ENCODE measurements around the gene SNF8. TPM values are rescaled to one million over a fixed set of nuclear protein-coding genes. Genes with fewer than 3 reads are reported as not detected.

Gene SNF8
- total RNA-seq, 2 experiments from 2014 or later: 59.5 to 94.0 TPM

DNA sequence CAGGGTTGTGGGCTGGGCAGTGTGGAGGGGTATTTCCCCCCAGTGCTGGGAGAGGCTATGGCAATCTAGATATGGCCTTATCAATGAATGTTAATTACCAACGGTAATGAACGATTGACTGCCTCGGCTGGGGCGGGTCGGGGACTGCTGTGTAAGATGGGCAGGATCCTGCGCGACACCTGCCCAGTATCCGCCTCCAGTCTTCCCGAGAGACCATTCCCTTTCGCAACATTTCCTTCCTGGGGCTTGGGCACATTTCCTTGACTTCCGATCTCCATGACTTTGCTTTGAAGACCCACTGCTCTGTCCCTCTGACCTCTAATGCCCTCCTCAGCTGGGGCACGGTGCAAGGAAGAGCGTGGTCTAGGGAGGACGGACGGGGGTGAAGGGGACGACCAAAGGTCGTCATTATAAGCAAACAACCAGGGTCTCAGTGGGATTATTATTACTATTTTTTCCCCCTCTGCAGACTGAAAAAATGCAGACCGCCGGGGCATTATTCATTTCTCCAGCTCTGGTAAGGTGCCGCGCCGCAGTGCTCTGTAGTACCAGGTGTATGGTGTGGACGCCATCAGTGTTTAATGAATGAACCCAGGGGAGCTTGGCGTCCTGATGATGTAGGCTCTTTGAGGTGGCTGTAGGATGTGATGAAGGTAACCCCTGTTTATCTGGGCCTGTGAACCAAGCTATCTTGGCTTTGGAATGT, 51.5 kb downstream of the SNF8 start:
- intact Hi-C loops (cut with DNase I, micrococcal nuclease): loop anchor here (1.0 to 10.0 kb wide), 13 partner anchors 15 to 997 kb away; partner anchors contain the start of genes CALCOCO2 (in 2 of the 2), SNF8 (in 2 of the 2), UBE2Z (in 2 of the 2) and CBX1 (in 1 of the 2)
- CTCF ChIA-PET: interaction anchor here (0.5 to 3.8 kb wide), 17 partner anchors 9 to 490 kb away, joined by 3 to 23 read pairs (median 5); partner anchors contain the start of gene TTLL6

GRCh38 chr17:48890086-48890485, 54.6 kb downstream of the SNF8 start:
- ChIA-PET CTCF (no interaction called here), POLR2A (no interaction called here)
- Mint-ChIP-seq H3K9me3 (ENCODE audit: low read depth) (no peaks in the 10 kb centered on the region), H3K4me3 (peak overlapping the region; percentile 8), H3K27me3 (no peaks in the 10 kb centered on the region), H3K4me1 (peaks cover 19% of the 10 kb centered on the region), H3K36me3 (ENCODE audit: low read depth) (peaks cover 15% of the 10 kb centered on the region), H3K27ac (no peak overlapping the region)
- intact Hi-C loops (cut with DNase I, micrococcal nuclease): loop anchor here in 1 of 2 experiments (5.0 to 10.0 kb wide), 2 partner anchors 465 to 472 kb away; partner anchors contain the start of gene ZNF652
- DNase-seq: no peak
- no peak for ATAC-seq

More for the DNA sequence above, 51.5 kb downstream of the SNF8 start:
- Mint-ChIP-seq H3K27ac (peak overlapping the region; percentile 97), H3K4me3 (peak overlapping the region; percentile 86), H3K4me1 (peaks cover 29% of the 10 kb centered on the region), H3K27me3 (no peaks in the 10 kb centered on the region), H3K36me3 (ENCODE audit: low read depth) (peaks cover 37% of the 10 kb centered on the region), H3K9me3 (ENCODE audit: low read depth) (no peaks in the 10 kb centered on the region)
- ATAC-seq (no peak), DNase-seq (peak; percentile 30)
- POLR2A ChIA-PET: interaction anchor here (0.5 to 1.8 kb wide), 10 partner anchors 11 to 165 kb away, joined by 3 to 26 read pairs (median 4); partner anchors contain the start of genes HOXB13, SNF8 and UBE2Z

DNA sequence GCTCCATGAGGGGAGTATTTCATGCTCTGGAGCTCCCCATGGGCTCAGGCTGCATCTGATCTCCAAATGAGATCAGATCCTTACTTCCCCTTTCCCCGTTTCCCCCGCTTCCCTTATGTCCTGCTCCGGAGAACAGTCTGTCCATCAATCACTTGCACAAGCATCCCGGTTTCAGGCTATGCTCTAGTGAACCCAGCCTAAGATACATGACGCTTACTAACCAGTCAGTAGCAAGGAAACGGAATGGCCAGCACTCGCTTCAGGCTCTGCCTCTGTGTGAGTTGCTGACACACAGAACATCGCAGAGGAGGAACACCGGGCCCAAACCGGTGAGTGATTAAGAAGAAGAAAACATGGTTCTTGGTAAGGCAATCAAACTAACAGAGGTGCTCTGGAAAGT, 61.5 kb downstream of the SNF8 start:
- DNase-seq (no peak), ATAC-seq (no peak)
- intact Hi-C loops (cut with DNase I, micrococcal nuclease): no loop called here
- H3K27ac Mint-ChIP-seq: no peak overlapping the region
- no peaks in the 10 kb centered on the region for H3K36me3 Mint-ChIP-seq (ENCODE audit: low read depth)
- ChIA-PET CTCF (interaction anchor here (0.7 to 11.3 kb wide), 9 partner anchors 10 to 204 kb away, joined by 4 to 201 read pairs (median 23); partner anchors contain the start of genes ATP5MC1 and PRAC2), POLR2A (no interaction called here)
- H3K9me3 Mint-ChIP-seq (ENCODE audit: low read depth): no peaks in the 10 kb centered on the region
- H3K4me3 Mint-ChIP-seq: no peak overlapping the region
- H3K27me3 Mint-ChIP-seq: no peaks in the 10 kb centered on the region
- no peaks in the 10 kb centered on the region for H3K4me1 Mint-ChIP-seq

GRCh38 chr17:48882272-48882671, 62.4 kb downstream of the SNF8 start:
- CTCF ChIA-PET: interaction anchor here (0.7 to 11.3 kb wide), 6 partner anchors 67 to 1916 kb away, joined by 3 to 203 read pairs (median 37); partner anchors contain the start of gene TTLL6
- H3K27me3 Mint-ChIP-seq: peaks cover 2% of the 10 kb centered on the region
- no peaks in the 10 kb centered on the region for H3K4me1 Mint-ChIP-seq
- DNase-seq (no peak), ATAC-seq (no peak)
- H3K9me3 Mint-ChIP-seq (ENCODE audit: low read depth): no peaks in the 10 kb centered on the region
- no peak overlapping the region for H3K27ac Mint-ChIP-seq
- POLR2A ChIA-PET: no interaction called here
- H3K4me3 Mint-ChIP-seq: no peak overlapping the region
- intact Hi-C loops (cut with DNase I, micrococcal nuclease): no loop called here
- no peaks in the 10 kb centered on the region for H3K36me3 Mint-ChIP-seq (ENCODE audit: low read depth)

Other genes with a start within 250 kb of the SNF8 start
- not detected for gene PRAC1, start 222.3 kb downstream of the SNF8 start, total RNA-seq
- not detected for gene PRAC2, start 221.7 kb downstream of the SNF8 start, total RNA-seq
- not detected for gene HOXB13, start 216.1 kb downstream of the SNF8 start, total RNA-seq
- not detected for gene TTLL6, start 127.6 kb downstream of the SNF8 start, total RNA-seq
- gene CALCOCO2, start 113.8 kb downstream of the SNF8 start, total RNA-seq: 100 to 1,000 TPM in 1 of 2 experiments, 10 to 100 TPM in 1; 66.7 to 102 TPM
- 100 to 1,000 TPM; 102 to 124 TPM for gene ATP5MC1, start 52.1 kb downstream of the SNF8 start, total RNA-seq
- gene UBE2Z, start 36.4 kb downstream of the SNF8 start, total RNA-seq: 100 to 1,000 TPM; 104 TPM
- not detected for gene GIP, start 23.8 kb upstream of the SNF8 start, total RNA-seq
- gene IGF2BP1, start 52.5 kb upstream of the SNF8 start, total RNA-seq: under 1 TPM; 0.43 to 0.97 TPM
- gene B4GALNT2, start 187.9 kb upstream of the SNF8 start, total RNA-seq: under 1 TPM in 1 of 2 experiments, not detected in 1; 0.02 TPM

Measured in activated CD4-positive, alpha-beta T cell treated with anti-CD3 and anti-CD28 coated beads for 36 hours (primary cell).